Tibial artery (tissue), 4 donors: ENCODE data around the gene ZRANB3.
"Not testable (repeated sequence)": the region's sequence is repeated elsewhere in the genome, so short reads cannot be mapped to it uniquely, and the experiment has no call there.

Source experiments
- DNase-seq, 2 donors: peaks; one replicate each; pipeline ENCODE4 v3.0.0-alpha.2; 2019
- H3K27ac ChIP-seq, 2 donors: fragments of 200-600 bp; sonication (generic) in 1 of 2; 1 replicate in 1 of 2; 2 replicates in 1 of 2; pipeline ENCODE4 v1.5.1; 2018 to 2019; ENCODE audit warnings: mild to moderate bottlenecking in 1 of 2
- H3K27me3 ChIP-seq, 2 donors: fragments of 200-600 bp; sonication (generic) in 1 of 2; one replicate each; pipeline versions ENCODE4 v1.5.1 to v1.6.0; 2016 to 2019
- H3K36me3 ChIP-seq, 3 donors: fragments of 200-600 bp; sonication (generic) in 2 of 3; one replicate each; pipeline ENCODE4 v1.5.1; 2016 to 2019; ENCODE audit warnings: mild to moderate bottlenecking in 2 of 3
- H3K4me1 ChIP-seq, 4 donors: fragments of 200-600 bp; sonication (generic) in 2 of 4; 1 replicate in 3 of 4; 2 replicates in 1 of 4; pipeline ENCODE4 v1.5.1; 2016 to 2019
- H3K4me3 ChIP-seq, 2 donors: fragments of 200-600 bp; sonication (generic) in 1 of 2; 1 replicate in 1 of 2; 2 replicates in 1 of 2; pipeline ENCODE4 v1.5.1; 2018 to 2019; ENCODE audit warnings: mild to moderate bottlenecking in 2 of 2
- H3K9me3 ChIP-seq, 3 donors: fragments of 200-600 bp; sonication (generic) in 1 of 3; one replicate each; pipeline ENCODE4 v1.5.1; 2016 to 2019
- CTCF ChIP-seq, 2 experiments: fragments of 200-600 bp in 1 of 2; fragments of 450-650 bp in 1 of 2; IDR thresholded peaks; one replicate each; pipeline ENCODE4 v1.5.1; 2017 to 2019; ENCODE audit warnings: antibody characterized with exemption in 2 of 2, mild to moderate bottlenecking in 1 of 2, moderate library complexity in 1 of 2
- intact Hi-C: fragments of 100-400 bp; cut with DNase I; formaldehyde crosslinking; loops from one replicate; pipeline ENCODE4 v1.15.0; 2023; ENCODE audit warnings: low total_unique reads

ZRANB3 gene

GRCh38 chr2:135510577-135510976 is 20.4 kb downstream of the ZRANB3 start:
- no peak for TF ChIP-seq CTCF (IDR thresholded peaks at IDR 0.05)
- no peak overlapping the region for H3K4me3 ChIP-seq
- H3K9me3 ChIP-seq = peaks cover 3 to 54% (median 24%) of the 10 kb centered on the region in 3 donors
- H3K4me1 ChIP-seq = no peaks in the 10 kb centered on the region
- intact Hi-C loops = no loop called here
- no peak for DNase-seq
- H3K27me3 ChIP-seq = no peaks in the 10 kb centered on the region
- no peak overlapping the region for H3K27ac ChIP-seq
- H3K36me3 ChIP-seq = peaks cover 0 to 7% (median 0%) of the 10 kb centered on the region in 3 donors

- DNase-seq = no peak
- Histone ChIP-seq H3K27ac (no peak overlapping the region), H3K27me3 (no peaks in the 10 kb centered on the region), H3K36me3 (peaks cover 0 to 10% (median 0%) of the 10 kb centered on the region in 3 donors), H3K9me3 (peaks cover 3 to 13% (median 3%) of the 10 kb centered on the region in 3 donors), H3K4me1 (peaks cover 0 to 6% (median 0%) of the 10 kb centered on the region in 4 donors), H3K4me3 (no peak overlapping the region)
- TF ChIP-seq CTCF (IDR thresholded peaks at IDR 0.05) = no peak
- intact Hi-C loops = no loop called here
Measured at GRCh38 chr2:135504811-135505210, 26.2 kb downstream of the ZRANB3 start.

GRCh38 chr2:135498588-135498987 is 32.4 kb downstream of the ZRANB3 start:
- peaks cover 0 to 27% (median 0%) of the 10 kb centered on the region in 3 donors for H3K36me3 ChIP-seq
- intact Hi-C loops, H3K27me3 ChIP-seq, H3K4me3 ChIP-seq, DNase-seq, H3K27ac ChIP-seq, H3K4me1 ChIP-seq: not testable (repeated sequence)
- H3K9me3 ChIP-seq = peaks cover 0 to 13% (median 11%) of the 10 kb centered on the region in 3 donors

GRCh38 chr2:135494917-135495316 is 36.1 kb downstream of the ZRANB3 start:
- H3K4me3 ChIP-seq = no peak overlapping the region
- no peaks in the 10 kb centered on the region for H3K4me1 ChIP-seq
- H3K36me3 ChIP-seq = peaks cover 0 to 21% (median 0%) of the 10 kb centered on the region in 3 donors
- DNase-seq = no peak
- peaks cover 0 to 13% (median 11%) of the 10 kb centered on the region in 3 donors for H3K9me3 ChIP-seq
- H3K27me3 ChIP-seq = no peaks in the 10 kb centered on the region
- intact Hi-C loops = no loop called here
- TF ChIP-seq CTCF (IDR thresholded peaks at IDR 0.05) = no peak
- no peak overlapping the region for H3K27ac ChIP-seq

DNA sequence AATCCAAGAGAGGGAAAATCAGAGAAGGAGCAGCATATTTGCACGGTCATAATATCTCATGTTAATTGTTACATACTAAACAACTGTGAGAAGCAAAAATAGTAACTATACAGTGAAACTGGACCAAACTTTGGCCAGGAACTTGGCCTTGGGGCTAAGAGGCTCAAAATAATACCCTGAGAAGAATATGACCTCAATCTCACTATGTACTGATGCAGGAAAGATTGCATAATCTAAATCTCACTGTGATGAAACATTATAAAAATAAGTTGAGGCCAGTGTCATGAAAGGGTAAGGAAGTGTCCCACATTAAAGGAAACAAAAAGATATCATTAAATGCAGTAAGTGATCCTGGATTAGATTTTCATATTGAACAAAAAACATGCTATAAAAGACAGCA is 36.5 kb downstream of the ZRANB3 start:
- H3K9me3 ChIP-seq = peaks cover 0 to 13% (median 11%) of the 10 kb centered on the region in 3 donors
- intact Hi-C loops = no loop called here
- peaks cover 0 to 21% (median 0%) of the 10 kb centered on the region in 3 donors for H3K36me3 ChIP-seq
- H3K27me3 ChIP-seq = no peaks in the 10 kb centered on the region
- H3K27ac ChIP-seq = no peak overlapping the region
- H3K4me1 ChIP-seq = no peaks in the 10 kb centered on the region
- TF ChIP-seq CTCF (IDR thresholded peaks at IDR 0.05) = no peak
- no peak for DNase-seq
- H3K4me3 ChIP-seq = no peak overlapping the region

GRCh38 chr2:135490376-135490775 is 40.6 kb downstream of the ZRANB3 start:
- intact Hi-C loops = no loop called here
- H3K4me1 ChIP-seq = no peaks in the 10 kb centered on the region
- no peaks in the 10 kb centered on the region for H3K9me3 ChIP-seq
- TF ChIP-seq CTCF (IDR thresholded peaks at IDR 0.05) = no peak
- peaks cover 0 to 19% (median 5%) of the 10 kb centered on the region in 3 donors for H3K36me3 ChIP-seq
- H3K27ac ChIP-seq = no peak overlapping the region
- H3K27me3 ChIP-seq = no peaks in the 10 kb centered on the region
- no peak overlapping the region for H3K4me3 ChIP-seq
- no peak for DNase-seq
